B cell (primary cell): ENCODE results near the gene TLCD3B.
A peak's percentile ranks its signal among the peaks of the same experiment; 100 is the strongest.

Source experiments
- EZH2 ChIP-seq: IDR thresholded peaks from 2 replicates; pipeline ENCODE4 v1.6.1; 2012; ENCODE audit warnings: borderline replicate concordance, low read depth, mild to moderate bottlenecking, moderate library complexity, low read length; ENCODE audit not compliant: insufficient read depth, poor library complexity, severe bottlenecking
- TF ChIP-seq, protein P1 (sequence below): fragments of 200-600 bp; IDR thresholded peaks from one replicate; pipeline ENCODE4 v1.8.0; 2022; ENCODE audit warnings: antibody characterized with exemption, mild to moderate bottlenecking

DNA sequence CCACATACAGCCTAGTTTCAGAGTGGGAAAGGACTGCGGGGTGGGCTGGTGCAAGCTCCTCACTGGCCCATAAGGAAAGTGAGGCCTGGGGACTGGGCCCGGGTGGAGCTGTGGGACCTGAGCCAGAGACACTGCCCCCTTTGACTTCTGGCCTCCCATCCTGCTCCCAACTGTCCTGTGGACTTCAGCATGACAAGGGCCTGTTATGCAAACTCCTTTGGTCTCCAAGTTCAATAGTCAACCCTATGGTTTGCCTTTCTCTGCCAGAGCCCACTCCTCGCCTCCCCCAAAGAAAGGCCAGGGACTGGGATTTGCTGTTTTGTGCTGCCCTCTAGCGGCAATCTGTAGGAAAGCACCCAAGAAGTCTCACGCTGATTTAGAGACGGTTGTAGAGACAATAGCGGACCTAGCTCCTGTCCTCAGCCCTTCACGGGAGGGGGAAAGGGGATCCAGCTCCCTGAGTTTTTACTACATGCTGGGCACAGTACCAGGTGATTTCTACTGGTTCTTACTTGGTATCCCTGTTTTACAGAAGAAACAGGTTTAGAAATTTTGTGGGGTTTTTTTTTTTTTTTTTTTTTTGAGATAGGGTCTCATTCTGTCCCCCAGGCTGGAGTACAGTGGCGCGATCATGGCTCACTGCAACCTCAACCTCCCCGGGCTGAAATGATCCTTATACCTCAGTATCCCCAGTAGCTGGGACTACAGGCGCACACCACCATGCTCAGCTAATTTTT lies 1.2 kb upstream of the TLCD3B start:
- TF ChIP-seq, protein P1, sequence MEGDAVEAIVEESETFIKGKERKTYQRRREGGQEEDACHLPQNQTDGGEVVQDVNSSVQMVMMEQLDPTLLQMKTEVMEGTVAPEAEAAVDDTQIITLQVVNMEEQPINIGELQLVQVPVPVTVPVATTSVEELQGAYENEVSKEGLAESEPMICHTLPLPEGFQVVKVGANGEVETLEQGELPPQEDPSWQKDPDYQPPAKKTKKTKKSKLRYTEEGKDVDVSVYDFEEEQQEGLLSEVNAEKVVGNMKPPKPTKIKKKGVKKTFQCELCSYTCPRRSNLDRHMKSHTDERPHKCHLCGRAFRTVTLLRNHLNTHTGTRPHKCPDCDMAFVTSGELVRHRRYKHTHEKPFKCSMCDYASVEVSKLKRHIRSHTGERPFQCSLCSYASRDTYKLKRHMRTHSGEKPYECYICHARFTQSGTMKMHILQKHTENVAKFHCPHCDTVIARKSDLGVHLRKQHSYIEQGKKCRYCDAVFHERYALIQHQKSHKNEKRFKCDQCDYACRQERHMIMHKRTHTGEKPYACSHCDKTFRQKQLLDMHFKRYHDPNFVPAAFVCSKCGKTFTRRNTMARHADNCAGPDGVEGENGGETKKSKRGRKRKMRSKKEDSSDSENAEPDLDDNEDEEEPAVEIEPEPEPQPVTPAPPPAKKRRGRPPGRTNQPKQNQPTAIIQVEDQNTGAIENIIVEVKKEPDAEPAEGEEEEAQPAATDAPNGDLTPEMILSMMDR: peak; percentile 76
- TF ChIP-seq EZH2: no peak
